GM12878 (cell line): Measurements from ENCODE around the gene SBF1. TPM values are rescaled to one million over a fixed set of nuclear protein-coding genes. Genes with fewer than 3 reads are reported as not detected.
A peak's percentile ranks its signal among the peaks of the same experiment; 100 is the strongest.

Experiments
- ATAC-seq: fragments of 200-7000 bp; cut with Tn5 transposase; 3 replicates; pipeline ENCODE4 v1.9.1; 2020; ENCODE audit warnings: mild to moderate bottlenecking, moderate library complexity
- BruUV-seq: library from RNA; stranded (reverse); fragments of 400-500 nt; replicated peaks from 2 replicates; lab custom pipeline; 2021; lab: Mats Ljungman, UMichigan
- CTCF ChIA-PET: fragments of 300-600 bp; sonication (Branson Sonifier 250); formaldehyde crosslinking; extraction: SDS; loops from one replicate; lab custom pipeline; 2021; ENCODE audit warnings: inconsistent platforms; lab: Yijun Ruan, JAX
- POLR2A ChIA-PET: fragments of 350-600 bp; formaldehyde crosslinking; extraction: SDS; loops from one replicate; lab custom pipeline; 2021; ENCODE audit warnings: inconsistent platforms; lab: Charles Lee
- RAD21 ChIA-PET: fragments of 300-600 bp; sonication (Branson Sonifier 250); formaldehyde crosslinking; loops from one replicate; lab custom pipeline; 2023; ENCODE audit warnings: antibody characterized with exemption; ENCODE audit not compliant: unreplicated experiment; lab: Charles Lee
- SMC1A ChIA-PET: fragments of 300-600 bp; sonication (Branson Sonifier 250); formaldehyde crosslinking; loops from one replicate; lab custom pipeline; 2023; ENCODE audit not compliant: unreplicated experiment, uncharacterized antibody; lab: Charles Lee
- DNase-seq: peaks from one replicate; pipeline ENCODE4 v3.0.0-alpha.2; 2011; ENCODE audit warnings: low read depth, low spot score
- FAIRE-seq: peaks from 3 replicates; lab custom pipeline; 2011; peaks lifted over from hg19 to GRCh38; lab: Jason Lieb, UNC
- H2AFZ ChIP-seq: 2 replicates; pipeline ENCODE4 v1.6.0; 2011; ENCODE audit warnings: low read depth, low read length, control low read depth; ENCODE audit not compliant: control insufficient read depth
- H3K27ac ChIP-seq: 2 replicates; pipeline ENCODE4 v1.5.1; 2011; ENCODE audit warnings: control low read depth; ENCODE audit not compliant: control insufficient read depth, insufficient read depth
- H3K27me3 ChIP-seq, 2 experiments: replicated peaks in 1 of 2; 2 replicates each; pipeline versions ENCODE4 v1.6.0 to v1.6.1; 2011; ENCODE audit warnings: low read length in 1 of 2; ENCODE audit not compliant: control insufficient read depth in 2 of 2, insufficient read depth in 2 of 2
- H3K36me3 ChIP-seq, 2 experiments: 2 replicates each; pipeline ENCODE4 v1.5.1; 2011; ENCODE audit warnings: low read length in 1 of 2; ENCODE audit not compliant: control insufficient read depth in 2 of 2, insufficient read depth in 2 of 2
- H3K4me1 ChIP-seq: 2 replicates; pipeline ENCODE4 v1.6.1; 2011; ENCODE audit warnings: mild to moderate bottlenecking, low read length, moderate library complexity, mixed read lengths; ENCODE audit not compliant: control insufficient read depth, insufficient read depth
- H3K4me2 ChIP-seq: 2 replicates; pipeline ENCODE4 v1.6.0; 2011; ENCODE audit warnings: control low read depth; ENCODE audit not compliant: control insufficient read depth, insufficient read depth
- H3K4me3 ChIP-seq: fragments of 200-600 bp; sonication (generic); 2 replicates; pipeline ENCODE4 v1.5.1; 2016
- H3K79me2 ChIP-seq: 2 replicates; pipeline ENCODE4 v1.6.0; 2011; ENCODE audit warnings: low read length; ENCODE audit not compliant: control insufficient read depth, insufficient read depth
- H3K9ac ChIP-seq: 2 replicates; pipeline ENCODE4 v1.8.0; 2011; ENCODE audit warnings: low read length, control low read depth, mixed read lengths; ENCODE audit not compliant: control insufficient read depth, insufficient read depth
- H3K9me3 ChIP-seq: replicated peaks from 3 replicates; pipeline ENCODE4 v1.5.1; 2011; ENCODE audit warnings: mild to moderate bottlenecking, low read length; ENCODE audit not compliant: control insufficient read depth, insufficient read depth
- H4K20me1 ChIP-seq: 2 replicates; pipeline ENCODE4 v1.6.0; 2011; ENCODE audit not compliant: control insufficient read depth, insufficient read depth
- HDAC2 ChIP-seq: fragments of 200-600 bp; sonication (generic); IDR thresholded peaks from 2 replicates; pipeline ENCODE4 v1.6.1; 2017
- MTA2 ChIP-seq: fragments of 450-650 bp; IDR thresholded peaks from 2 replicates; pipeline ENCODE4 v1.6.1; 2016; ENCODE audit warnings: low read depth, mild to moderate bottlenecking, moderate library complexity
- POLR2AphosphoS5 ChIP-seq: IDR thresholded peaks from 2 replicates; pipeline ENCODE4 v1.6.1; 2011; ENCODE audit warnings: mild to moderate bottlenecking, low read length, inconsistent platforms
- SIX5 ChIP-seq: IDR thresholded peaks from 2 replicates; pipeline ENCODE4 v1.6.1; 2011; ENCODE audit warnings: mild to moderate bottlenecking, low read depth, low read length, moderate library complexity; ENCODE audit not compliant: severe bottlenecking
- TCF3 ChIP-seq: IDR thresholded peaks from 2 replicates; pipeline ENCODE4 v1.6.1; 2012; ENCODE audit warnings: low read depth, mild to moderate bottlenecking, low read length, borderline replicate concordance; ENCODE audit not compliant: insufficient read depth
- WGBS: methylation state at CpG from one replicate; pipeline ENCODE4 v1.1.6; 2016; ENCODE audit warnings: low lambda C conversion rate; ENCODE audit not compliant: insufficient replicate concordance, insufficient coverage; ENCODE audit errors: missing lambda C conversion rate; 5-methylcytosine and 5-hydroxymethylcytosine counted together
- in situ Hi-C: fragments of 300-500 bp; cut with MboI; formaldehyde crosslinking; loops from 9 replicates; pipeline ENCODE4 v1.14.3; 2018; ENCODE audit warnings: mixed read lengths
- intact Hi-C: fragments of 100-400 bp; cut with micrococcal nuclease; formaldehyde crosslinking; loops from one replicate; pipeline ENCODE4 v1.14.2; 2022; ENCODE audit not compliant: unreplicated experiment
- polyA plus RNA-seq, 11 experiments: library from polyadenylated mRNA; depleted of rRNA in 4 of 11; unstranded in 6 of 11; stranded (reverse) in 5 of 11; fragments of >200 nt; fragmentation: Nextera tagmentation in 4 of 11; fragmentation: Illumina TruSeq in 1 of 11; extraction: Ambion mirVana in 4 of 11; extraction: Trizol in 1 of 11; gene quantifications; 1 replicate in 1 of 11; 2 replicates in 10 of 11; pipeline versions ENCODE4 v1.2.1 to v1.2.3, GENCODE V29; 2011 to 2016; ENCODE audit warnings: inconsistent platforms in 2 of 11, missing spikeins in 2 of 11, low read depth in 1 of 11
- total RNA-seq, 4 experiments: library from RNA; depleted of rRNA in 3 of 4; stranded (reverse); fragments of >200 nt in 3 of 4; fragmentation: Illumina TruSeq in 1 of 4; extraction: Trizol in 1 of 4; gene quantifications; 2 replicates each; pipeline versions ENCODE4 v1.2.1 to v1.2.3, GENCODE V29; 2013 to 2021

Gene SBF1
- total and polyA plus RNA-seq, 10 of the 15 experiments (the other 5 are each of a cell fraction or from before 2014, with no cell fraction given) = 0.23 to 95.0 (median 17.8) TPM

DNA sequence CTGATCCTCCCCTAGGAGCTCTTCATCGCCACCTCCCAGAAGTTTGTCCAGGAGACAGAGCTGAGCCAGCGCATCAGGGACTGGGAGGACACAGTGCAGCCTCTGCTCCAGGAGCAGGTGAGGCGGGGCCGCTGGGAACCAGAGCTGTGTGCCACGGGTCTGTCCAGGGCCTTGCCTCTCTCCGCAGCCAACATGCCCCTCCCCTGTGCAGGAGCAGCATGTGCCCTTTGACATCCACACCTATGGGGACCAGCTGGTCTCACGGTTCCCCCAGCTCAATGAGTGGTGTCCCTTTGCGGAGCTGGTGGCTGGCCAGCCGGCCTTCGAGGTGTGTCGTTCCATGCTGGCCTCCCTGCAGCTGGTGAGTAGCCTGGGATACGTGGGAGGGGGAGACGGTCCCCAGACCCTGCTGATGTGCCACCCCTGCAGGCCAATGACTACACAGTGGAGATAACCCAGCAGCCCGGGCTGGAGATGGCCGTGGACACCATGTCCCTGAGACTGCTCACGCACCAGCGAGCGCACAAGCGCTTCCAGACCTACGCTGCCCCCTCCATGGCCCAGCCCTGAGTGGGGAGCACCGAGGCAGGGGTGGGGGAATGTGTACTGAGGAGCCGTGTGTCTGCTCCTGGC is 48.1 kb upstream of the SBF1 start:
- Histone ChIP-seq H3K4me3 (no peak overlapping the region), H3K9ac (no peak overlapping the region), H4K20me1 (no peaks in the 10 kb centered on the region), H3K9me3 (no peaks in the 10 kb centered on the region), H3K27ac (no peak overlapping the region), H3K79me2 (peaks cover 29% of the 10 kb centered on the region), H3K4me2 (no peak overlapping the region), H3K4me1 (peaks cover 4% of the 10 kb centered on the region), H3K36me3 (peaks cover 5 to 39% of the 10 kb centered on the region in 2 experiments; a peak in 3 of 4 replicates), H2AFZ (no peak overlapping the region), H3K27me3 (no peaks in the 10 kb centered on the region)
- RAD21 ChIA-PET = interaction anchor here (1.2 to 4.4 kb wide), 2 partner anchors 14 to 98 kb away, joined by 3 to 64 read pairs; partner anchors contain the start of genes LMF2 and NCAPH2
- in situ Hi-C loops (no loop called here), intact Hi-C loops (no loop called here)
- no peak for FAIRE-seq
- DNase-seq = no peak
- no TSS peak for BruUV-seq
- CTCF ChIA-PET = interaction anchor here (1.5 kb wide), 1 partner anchor 14 kb away, joined by 4 read pairs; no protein-coding TSS in a partner anchor
- 87% methylated on average over 22 of the region's 22 CpGs for WGBS
- no peak for ATAC-seq
- TF ChIP-seq HDAC2 = no peak
- no peak for TF ChIP-seq TCF3
- TF ChIP-seq POLR2AphosphoS5 = peak; percentile 48; the same call in 1 of the 2 replicates
- POLR2A ChIA-PET = interaction anchor here (4.9 kb wide), 1 partner anchor 13 kb away, joined by 84 read pairs; the partner anchor contains the start of genes LMF2 and NCAPH2
- SMC1A ChIA-PET = interaction anchor here (1.2 kb wide), 1 partner anchor 14 kb away, joined by 3 read pairs; no protein-coding TSS in a partner anchor

DNA sequence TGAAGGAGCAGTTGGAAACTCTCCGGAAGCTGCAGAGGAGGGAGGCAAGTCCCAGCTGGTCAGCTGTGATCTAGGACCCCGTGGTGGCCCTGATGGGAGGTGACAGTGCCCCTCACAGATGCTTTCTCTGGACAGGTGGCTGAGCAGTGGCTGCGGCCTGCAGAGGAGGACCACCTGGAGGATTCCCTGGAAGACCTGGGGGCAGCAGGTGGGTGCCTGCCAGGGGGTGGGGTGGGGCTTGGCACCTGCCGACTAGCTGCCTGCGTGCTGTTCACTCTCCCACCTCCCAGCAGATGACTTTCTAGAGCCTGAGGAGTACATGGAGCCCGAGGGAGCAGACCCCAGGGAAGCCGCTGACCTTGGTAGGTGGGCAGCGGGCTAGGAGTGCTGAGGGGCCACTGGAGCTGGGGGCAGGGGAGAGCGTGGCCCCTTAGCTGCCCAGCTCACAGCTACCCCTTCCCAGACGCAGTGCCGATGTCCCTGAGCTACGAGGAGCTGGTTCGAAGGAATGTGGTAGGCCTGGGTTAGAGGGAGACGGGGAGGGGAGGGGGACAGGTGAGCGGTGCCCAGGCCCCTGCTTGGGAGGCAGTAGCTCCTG is 47.5 kb upstream of the SBF1 start:
- CTCF ChIA-PET = interaction anchor here (1.5 kb wide), 1 partner anchor 13 kb away, joined by 4 read pairs; no protein-coding TSS in a partner anchor
- ATAC-seq (no peak), DNase-seq (no peak), FAIRE-seq (no peak)
- SMC1A ChIA-PET = interaction anchor here (1.2 kb wide), 1 partner anchor 13 kb away, joined by 3 read pairs; no protein-coding TSS in a partner anchor
- POLR2A ChIA-PET = interaction anchor here (4.9 kb wide), 1 partner anchor 13 kb away, joined by 84 read pairs; the partner anchor contains the start of genes LMF2 and NCAPH2
- H3K36me3 ChIP-seq = peaks cover 5 to 45% of the 10 kb centered on the region in 2 experiments; a peak in 3 of 4 replicates
- H3K27me3 ChIP-seq = no peaks in the 10 kb centered on the region
- in situ Hi-C loops (no loop called here), intact Hi-C loops (no loop called here)
- H3K4me3 ChIP-seq = no peak overlapping the region
- no peak overlapping the region for H3K4me2 ChIP-seq
- RAD21 ChIA-PET = interaction anchor here (1.2 to 4.4 kb wide), 2 partner anchors 13 to 99 kb away, joined by 3 to 64 read pairs; partner anchors contain the start of genes LMF2 and NCAPH2
- peaks cover 27% of the 10 kb centered on the region for H3K79me2 ChIP-seq
- H3K4me1 ChIP-seq = peaks cover 4% of the 10 kb centered on the region
- 97% methylated on average over 13 of the region's 15 CpGs for WGBS
- no peak overlapping the region for H3K9ac ChIP-seq
- H2AFZ ChIP-seq = no peak overlapping the region
- no peaks in the 10 kb centered on the region for H4K20me1 ChIP-seq
- no peak overlapping the region for H3K27ac ChIP-seq
- TF ChIP-seq SIX5 = no peak
- no peak for TF ChIP-seq MTA2
- H3K9me3 ChIP-seq = no peaks in the 10 kb centered on the region
- BruUV-seq = no TSS peak
